Measurements from ENCODE around the gene SLC9A9.
"Not testable (repeated sequence)": the region's sequence is repeated elsewhere in the genome, so short reads cannot be mapped to it uniquely, and the experiment has no call there.

Gene SLC9A9

GRCh38 chr3:143810166-143810952, 37.9 kb downstream of the SLC9A9 start:
- DNase-seq (ENCODE audit: low spot score): no peak

- no peak for DNase-seq (ENCODE audit: low spot score)
Observed at GRCh38 chr3:143809121-143809621, 39.1 kb downstream of the SLC9A9 start.

- no peak for DNase-seq (ENCODE audit: low spot score)
Observed at GRCh38 chr3:143808030-143808429, 40.2 kb downstream of the SLC9A9 start.

- DNase-seq (ENCODE audit: low spot score): no peak
Observed at GRCh38 chr3:143806038-143806437, 42.2 kb downstream of the SLC9A9 start.

- DNase-seq (ENCODE audit: low spot score): not testable (repeated sequence)
Observed at GRCh38 chr3:143805476-143805875, 42.8 kb downstream of the SLC9A9 start.

- not testable (repeated sequence) for DNase-seq (ENCODE audit: low spot score)
Observed at GRCh38 chr3:143801046-143801445, 47.2 kb downstream of the SLC9A9 start.

GRCh38 chr3:143798151-143798550, 50.1 kb downstream of the SLC9A9 start:
- DNase-seq (ENCODE audit: low spot score): not testable (repeated sequence)

GRCh38 chr3:143795874-143796273, 52.4 kb downstream of the SLC9A9 start:
- DNase-seq (ENCODE audit: low spot score): no peak

GRCh38 chr3:143794793-143795462, 53.3 kb downstream of the SLC9A9 start:
- no peak for DNase-seq (ENCODE audit: low spot score)

GRCh38 chr3:143793971-143794370, 54.3 kb downstream of the SLC9A9 start:
- DNase-seq (ENCODE audit: low spot score): no peak

- no peak for DNase-seq (ENCODE audit: low spot score)
Observed at GRCh38 chr3:143791386-143791785, 56.9 kb downstream of the SLC9A9 start.

GRCh38 chr3:143786219-143787191, 61.8 kb downstream of the SLC9A9 start:
- DNase-seq (ENCODE audit: low spot score): no peak

GRCh38 chr3:143784446-143784845, 63.8 kb downstream of the SLC9A9 start:
- no peak for DNase-seq (ENCODE audit: low spot score)

- DNase-seq (ENCODE audit: low spot score): no peak
Observed at GRCh38 chr3:143783851-143784370, 64.4 kb downstream of the SLC9A9 start.

GRCh38 chr3:143775459-143775858, 72.8 kb downstream of the SLC9A9 start:
- DNase-seq (ENCODE audit: low spot score): no peak

- no peak for DNase-seq (ENCODE audit: low spot score)
Observed at GRCh38 chr3:143771939-143772338, 76.3 kb downstream of the SLC9A9 start.

- DNase-seq (ENCODE audit: low spot score): no peak
Observed at GRCh38 chr3:143771258-143771657, 77.0 kb downstream of the SLC9A9 start.

- DNase-seq (ENCODE audit: low spot score): no peak
Observed at GRCh38 chr3:143770391-143770790, 77.9 kb downstream of the SLC9A9 start.

- DNase-seq (ENCODE audit: low spot score): no peak
Observed at GRCh38 chr3:143769616-143770015, 78.7 kb downstream of the SLC9A9 start.

GRCh38 chr3:143764840-143765239, 83.4 kb downstream of the SLC9A9 start:
- DNase-seq (ENCODE audit: low spot score): no peak

- no peak for DNase-seq (ENCODE audit: low spot score)
Observed at GRCh38 chr3:143763564-143764162, 84.6 kb downstream of the SLC9A9 start.

Measured in left forelimb (tissue), 1 donor.